Cardiac septum (tissue), 1 donor: ENCODE data around the gene CLPTM1. TPM values are rescaled to one million over a fixed set of nuclear protein-coding genes. Genes with fewer than 3 reads are reported as not detected.

Source experiments
- DNase-seq: peaks from one replicate; pipeline ENCODE4 v3.0.0-alpha.2; 2020; ENCODE audit warnings: low spot score
- intact Hi-C: fragments of 100-400 bp; cut with DNase I; formaldehyde crosslinking; loops from one replicate; pipeline ENCODE4 v1.14.0; 2022
- total RNA-seq: library from RNA; stranded (reverse); fragmentation: NEBNext Ultra II Directional; extraction: Animal tissue kit (Norgen Biotek cat#: 25700); gene quantifications from one replicate; pipeline ENCODE4 v1.2.1, GENCODE V29; 2021
- donor health status: DM: no; HTN: no; CAD: no.

Gene CLPTM1
- total RNA-seq, 1 donor from 2014 or later, result 87.4 TPM

- intact Hi-C loops, result no loop called here
- no peak for DNase-seq
Observed at GRCh38 chr19:44930088-44930487, 25.1 kb upstream of the CLPTM1 start.

GRCh38 chr19:44931541-44931940 is 23.6 kb upstream of the CLPTM1 start:
- no peak for DNase-seq
- intact Hi-C loops, result no loop called here

GRCh38 chr19:44939668-44940067 is 15.5 kb upstream of the CLPTM1 start:
- no peak for DNase-seq
- intact Hi-C loops, result no loop called here

- intact Hi-C loops, result no loop called here
- DNase-seq, result no peak
Observed at GRCh38 chr19:44942067-44942571, 13.1 kb upstream of the CLPTM1 start, which contains the start of gene APOC4. APOC4 (plus strand) TSS chr19:44942237; CDS start chr19:44942278, 41 bp downstream.

DNA sequence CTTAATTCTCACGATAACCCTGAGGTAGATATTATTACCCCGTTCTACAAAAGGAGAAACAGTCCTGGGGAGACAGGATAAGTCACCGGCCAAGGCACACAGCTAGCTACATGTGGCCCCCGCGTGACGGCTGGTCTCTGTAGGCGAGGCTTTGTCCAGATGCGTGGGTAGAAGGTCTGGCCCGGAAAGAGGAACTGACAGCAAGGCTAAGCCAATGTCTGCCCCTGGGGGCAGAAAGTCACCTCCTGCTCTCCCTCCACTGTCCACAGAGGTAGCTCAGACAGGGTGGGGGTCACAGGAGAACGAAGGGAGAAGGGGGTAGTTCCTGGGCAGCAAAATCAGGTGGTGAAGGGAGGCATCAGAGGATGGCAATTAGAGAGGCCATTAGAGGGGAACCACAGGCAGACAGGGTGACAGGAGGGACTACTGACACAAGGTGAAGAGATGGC is 11.4 kb upstream of the CLPTM1 start:
- intact Hi-C loops, result no loop called here
- no peak for DNase-seq

GRCh38 chr19:44947041-44947581 is 8.1 kb upstream of the CLPTM1 start:
- intact Hi-C loops, result no loop called here
- DNase-seq, result no peak

DNA sequence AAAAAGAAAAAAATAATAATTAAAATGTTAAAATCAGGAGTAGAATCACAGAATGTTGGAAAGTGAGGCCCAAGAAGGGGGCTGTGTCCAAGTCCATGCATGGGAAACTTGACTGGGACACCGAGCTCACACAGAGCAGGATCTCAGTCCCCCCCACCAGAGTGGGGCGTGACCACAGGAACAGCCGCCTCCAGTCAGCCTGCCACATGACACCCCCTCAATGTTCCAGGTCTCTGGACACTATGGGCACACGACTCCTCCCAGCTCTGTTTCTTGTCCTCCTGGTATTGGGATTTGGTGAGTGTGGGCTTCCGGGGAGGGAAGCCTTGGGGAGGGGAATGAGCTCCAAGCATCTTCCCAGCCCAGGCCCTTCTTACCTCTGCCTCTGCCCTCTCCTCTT is 6.9 kb upstream of the CLPTM1 start:
- intact Hi-C loops, result no loop called here
- no peak for DNase-seq

DNA sequence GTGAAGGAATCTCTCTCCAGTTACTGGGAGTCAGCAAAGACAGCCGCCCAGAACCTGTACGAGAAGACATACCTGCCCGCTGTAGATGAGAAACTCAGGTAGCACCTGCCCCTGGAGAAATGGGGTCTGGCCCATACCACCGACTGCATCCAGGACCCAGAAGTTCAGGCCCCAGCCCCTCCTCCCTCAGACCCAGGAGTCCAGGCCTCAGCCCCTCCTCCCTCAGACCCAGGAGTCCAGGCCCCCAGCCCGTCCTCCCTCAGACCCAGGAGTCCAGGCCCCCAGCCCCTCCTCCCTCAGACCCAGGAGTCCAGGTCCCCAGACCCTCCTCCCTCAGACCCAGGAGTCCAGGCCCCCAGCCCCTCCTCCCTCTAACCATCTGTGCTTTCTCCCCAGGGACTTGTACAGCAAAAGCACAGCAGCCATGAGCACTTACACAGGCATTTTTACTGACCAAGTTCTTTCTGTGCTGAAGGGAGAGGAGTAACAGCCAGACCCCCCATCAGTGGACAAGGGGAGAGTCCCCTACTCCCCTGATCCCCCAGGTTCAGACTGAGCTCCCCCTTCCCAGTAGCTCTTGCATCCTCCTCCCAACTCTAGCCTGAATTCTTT is 6.3 kb upstream of the CLPTM1 start:
- intact Hi-C loops, result no loop called here
- no peak for DNase-seq

- intact Hi-C loops, result no loop called here
Observed at GRCh38 chr19:44949550-44949949, 5.6 kb upstream of the CLPTM1 start.

DNA sequence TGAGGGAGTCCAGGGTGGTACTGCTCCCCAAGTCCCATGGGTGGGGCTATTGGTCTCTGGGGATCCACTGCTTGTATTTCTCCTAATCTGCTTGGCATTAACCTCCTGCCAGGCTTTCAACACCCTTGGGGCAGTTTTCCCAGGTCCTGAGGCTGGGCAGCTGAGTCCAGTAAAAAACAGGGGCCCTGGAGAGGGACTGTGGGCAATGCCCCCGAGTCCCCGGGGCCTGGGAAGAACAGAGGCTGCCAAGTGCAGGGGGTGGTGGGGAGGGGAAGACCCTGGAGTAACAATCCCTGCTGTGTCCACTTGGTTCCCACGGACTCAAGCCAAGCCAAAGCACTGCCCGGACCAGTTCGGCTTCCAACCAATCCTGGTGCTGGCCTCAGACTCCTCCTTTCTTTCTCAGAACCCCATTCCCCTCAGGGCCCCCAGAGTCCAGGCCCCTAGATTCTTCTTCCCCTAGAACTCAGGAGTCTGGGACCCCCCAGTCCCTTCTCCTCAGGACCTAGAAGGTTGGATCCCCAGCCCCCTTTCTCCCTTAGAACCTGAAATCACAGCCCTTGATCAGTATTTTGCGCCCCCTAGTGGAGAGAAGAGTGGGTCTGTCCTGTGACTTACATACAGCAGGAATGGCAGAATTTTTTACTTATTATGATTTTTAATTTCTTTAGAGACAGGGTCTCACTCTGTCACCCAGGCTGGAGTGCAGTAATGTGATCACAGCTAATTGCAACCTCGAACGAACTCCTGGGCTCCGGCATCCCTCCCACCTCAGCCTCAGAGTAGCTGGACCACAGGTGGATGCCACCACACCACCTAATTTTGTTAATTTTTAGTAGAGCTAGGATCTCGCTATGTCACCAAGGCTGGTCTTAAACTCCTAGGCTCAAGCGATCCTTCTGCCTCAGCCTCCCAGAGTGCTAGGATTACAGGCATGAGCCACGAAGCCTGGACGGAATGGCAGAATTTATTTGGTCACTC is 3.7 kb upstream of the CLPTM1 start:
- intact Hi-C loops, result loop anchor here (10.0 kb wide), 1 partner anchor 167 kb away; no protein-coding TSS in a partner anchor
- no peak for DNase-seq

More at GRCh38 chr19:44949550-44949949, 5.6 kb upstream of the CLPTM1 start:
- no peak for DNase-seq

GRCh38 chr19:44954278-44954648 is 917 bp upstream of the CLPTM1 start:
- DNase-seq, result no peak
- intact Hi-C loops, result loop anchor here (1.0 to 10.0 kb wide), 2 partner anchors 50 to 169 kb away; no protein-coding TSS in a partner anchor

- intact Hi-C loops, result loop anchor here (1.0 to 10.0 kb wide), 2 partner anchors 65 to 171 kb away; no protein-coding TSS in a partner anchor
- DNase-seq, result no peak
Observed at GRCh38 chr19:44955505-44956439, 592 bp downstream of the CLPTM1 start.

DNA sequence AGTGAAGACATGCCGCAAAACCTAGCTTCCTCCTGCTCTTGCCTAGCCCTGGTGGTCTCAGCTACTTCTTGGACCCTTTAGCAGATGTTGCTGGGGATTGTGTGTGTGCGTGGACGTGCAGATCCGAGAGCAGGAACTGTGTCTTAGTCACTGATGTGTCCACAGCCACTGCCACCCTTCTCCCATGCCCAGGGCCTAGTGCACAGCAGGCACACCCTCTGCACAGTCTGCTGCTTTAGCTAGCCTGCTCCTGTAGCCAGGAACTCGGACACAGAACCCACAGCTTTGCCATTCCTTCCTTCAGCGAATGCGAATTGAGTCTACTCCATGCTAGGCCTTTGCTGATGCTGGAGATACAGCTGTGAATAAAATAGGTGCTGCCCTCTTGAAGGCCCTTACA is 2.3 kb downstream of the CLPTM1 start:
- DNase-seq, result no peak
- intact Hi-C loops, result loop anchor here (10.0 kb wide), 1 partner anchor 173 kb away; no protein-coding TSS in a partner anchor

DNA sequence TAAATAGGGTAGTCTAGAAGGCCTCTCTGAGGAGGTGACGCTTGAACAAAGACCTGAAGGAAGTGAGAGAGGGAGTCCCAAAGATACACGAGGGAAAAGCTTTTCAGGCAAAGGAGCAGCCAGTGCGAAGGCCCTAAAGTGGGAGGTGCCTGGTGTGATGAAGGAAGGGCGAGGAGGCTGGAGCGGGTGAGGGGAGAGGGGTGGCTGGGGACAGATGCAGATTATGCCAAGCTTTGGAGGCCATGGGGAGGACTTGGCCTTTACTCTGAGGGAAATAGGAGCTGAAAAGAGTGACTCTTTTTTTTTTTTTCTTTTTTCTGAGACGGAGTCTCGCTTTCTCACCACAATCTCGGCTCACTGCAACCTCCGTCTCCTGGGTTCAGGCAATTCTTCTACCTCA is 2.9 kb downstream of the CLPTM1 start:
- intact Hi-C loops, result loop anchor here (10.0 kb wide), 1 partner anchor 173 kb away; no protein-coding TSS in a partner anchor

GRCh38 chr19:44959691-44960090 is 4.5 kb downstream of the CLPTM1 start:
- DNase-seq, result no peak
- intact Hi-C loops, result loop anchor here (10.0 kb wide), 1 partner anchor 175 kb away; no protein-coding TSS in a partner anchor

More for the DNA sequence above, 2.9 kb downstream of the CLPTM1 start:
- DNase-seq, result no peak

- DNase-seq, result no peak
- intact Hi-C loops, result no loop called here
Observed at GRCh38 chr19:44960906-44961728, 5.9 kb downstream of the CLPTM1 start.

DNA sequence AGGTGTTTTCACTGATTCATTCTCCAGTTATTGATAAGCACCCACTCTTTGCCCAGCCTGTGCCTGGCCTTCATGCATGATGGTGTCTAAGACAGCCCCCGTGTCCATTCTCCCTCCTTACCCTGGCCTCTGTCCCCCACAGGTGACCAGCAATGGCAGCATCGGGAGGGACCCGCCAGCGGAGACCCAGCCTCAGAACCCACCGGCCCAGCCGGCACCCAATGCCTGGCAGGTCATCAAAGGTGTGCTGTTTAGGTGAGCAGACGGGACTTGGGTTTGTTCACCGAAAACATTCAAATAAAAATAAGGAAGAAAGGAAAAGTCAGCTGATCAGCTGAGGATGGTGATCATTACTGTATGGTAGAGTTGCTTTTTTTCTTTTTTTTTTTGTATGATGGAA is 6.6 kb downstream of the CLPTM1 start:
- DNase-seq, result no peak
- intact Hi-C loops, result no loop called here

DNA sequence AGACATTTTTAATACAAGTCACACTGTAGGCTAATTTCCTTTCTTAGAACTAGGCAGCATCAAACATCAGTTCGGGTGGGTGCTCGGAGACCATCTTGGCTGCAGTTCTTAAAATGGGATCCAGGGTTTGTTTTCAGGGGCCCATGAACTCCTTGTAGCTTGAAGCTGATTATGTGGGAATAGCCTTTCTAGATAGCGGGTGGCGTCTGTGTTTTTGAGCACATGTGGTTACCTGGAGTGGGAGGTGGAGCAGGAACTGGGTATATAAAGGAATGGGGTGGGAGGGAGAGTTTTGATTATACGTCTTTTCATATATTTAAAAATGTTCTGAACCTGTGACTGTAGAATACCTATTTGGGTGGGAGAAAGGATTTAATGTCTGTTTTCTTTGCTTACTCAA is 12.9 kb downstream of the CLPTM1 start:
- intact Hi-C loops, result no loop called here
- no peak for DNase-seq
